ENCODE data around the gene RPP25L. TPM values are rescaled to one million over a fixed set of nuclear protein-coding genes. Genes with fewer than 3 reads are reported as not detected.

The RPP25L gene
- total and polyA plus RNA-seq, 2 of the 4 experiments (the other 2 are of a cell fraction) = 20.4 to 26.3 TPM

DNA sequence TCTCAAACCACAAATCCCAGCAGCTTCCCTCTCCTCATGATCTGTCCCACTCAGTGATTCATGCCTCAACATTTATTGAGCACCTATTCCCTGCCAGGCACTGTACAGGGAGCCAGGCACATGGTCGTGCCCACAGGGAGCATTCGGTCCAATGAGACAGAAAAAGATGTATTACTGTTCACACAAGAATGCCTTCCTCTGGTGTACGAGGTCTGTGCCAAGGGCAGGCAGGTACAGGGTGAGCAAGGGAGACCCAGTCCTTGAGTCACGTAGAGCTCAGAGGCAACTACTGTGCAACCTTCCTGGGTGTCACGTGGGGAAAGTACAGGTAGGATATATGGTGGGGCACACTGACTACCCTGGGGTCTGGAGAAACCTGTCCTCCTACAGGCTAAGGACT, 26.9 kb downstream of the RPP25L start:
- no TSS peak for BruUV-seq (replicated peaks)
- dilution Hi-C loops (cut with HindIII; ENCODE audit: low sequenced_read_pairs, unreplicated experiment) = no loop called here
- Histone ChIP-seq H3K56ac (ENCODE audit: extremely low read depth, insufficient read depth, low read length) (no peak overlapping the region), H3K36me3 (ENCODE audit: control insufficient read depth, insufficient read depth, low read length) (no peaks in the 10 kb centered on the region), H2BK15ac (ENCODE audit: low read depth, low read length) (no peak overlapping the region), H3K23ac (ENCODE audit: low read depth, low read length) (no peak overlapping the region), H3K4me1 (ENCODE audit: control insufficient read depth, insufficient read depth, low read length) (no peaks in the 10 kb centered on the region; the same call in 1 of the 2 replicates), H2BK120ac (ENCODE audit: low read depth, low read length) (no peak overlapping the region), H4K91ac (ENCODE audit: insufficient read depth, low read depth, low read length) (no peak overlapping the region), H2BK5ac (ENCODE audit: low read depth, low read length, poor library complexity, severe bottlenecking) (no peak overlapping the region), H3K14ac (replicated peaks; ENCODE audit: low read depth, low read length) (no peak overlapping the region), H2AFZ (replicated peaks; ENCODE audit: low read length, poor library complexity) (no peak overlapping the region), H3K79me1 (ENCODE audit: low read depth in 1 of 2, low read length in 2 of 2) (no peaks in the 10 kb centered on the region), H3K4me2 (ENCODE audit: low read depth, low read length) (no peak overlapping the region), H3K9me1 (ENCODE audit: insufficient read depth, low read length) (no peaks in the 10 kb centered on the region; the same call in 1 of the 2 replicates), H3K9ac (ENCODE audit: low read depth, low read length) (no peak overlapping the region), H3K4me3 (ENCODE audit: insufficient read depth, low read depth, low read length) (no peak overlapping the region), H3K4ac (ENCODE audit: low read depth, low read length) (no peak overlapping the region), H4K5ac (ENCODE audit: low read depth, low read length) (no peak overlapping the region), H2BK20ac (ENCODE audit: low read depth, low read length) (no peak overlapping the region), H4K20me1 (ENCODE audit: insufficient read depth, low read length) (peaks cover 5% of the 10 kb centered on the region), H3K27ac (ENCODE audit: insufficient read depth, low read length) (no peak overlapping the region), H3K9me3 (ENCODE audit: control insufficient read depth, insufficient read depth, low read length) (no peaks in the 10 kb centered on the region), H2AK5ac (ENCODE audit: low read depth, low read length) (no peak overlapping the region), H3K18ac (ENCODE audit: low read depth, low read length) (no peak overlapping the region), H2AK9ac (replicated peaks; ENCODE audit: low read depth, low read length, poor library complexity) (no peak overlapping the region), H3K27me3 (ENCODE audit: control insufficient read depth, insufficient read depth, low read length) (peaks cover 94% of the 10 kb centered on the region), H4K8ac (ENCODE audit: low read depth in 2 of 2, low read length in 2 of 2) (no peak overlapping the region)
- CTCF ChIA-PET = no interaction called here
- 80% methylated on average over 1 of the region's 5 CpGs; no CpG with 5 or more reads in 1 of the 2 experiments for WGBS, 2 experiments (ENCODE audit: extremely low coverage in 2 of 2, insufficient read length in 1 of 2)
- TF ChIP-seq NFE2L2 (IDR thresholded peaks at IDR 0.05; ENCODE audit: low read depth, low read length) (no peak), MXI1 (IDR thresholded peaks at IDR 0.05; ENCODE audit: borderline replicate concordance, low read depth, low read length) (no peak), POLR2A (IDR thresholded peaks at IDR 0.05; ENCODE audit: low read depth, low read length) (no peak), RCOR1 (IDR thresholded peaks at IDR 0.05; ENCODE audit: insufficient replicate concordance, low read length) (no peak), CEBPB (IDR thresholded peaks at IDR 0.05; ENCODE audit: low read depth, low read length) (no peak), SMC3 (IDR thresholded peaks at IDR 0.05; ENCODE audit: low read depth, low read length) (no peak), CHD1 (IDR thresholded peaks at IDR 0.05; ENCODE audit: low read depth, low read length) (no peak), MAFK (IDR thresholded peaks at IDR 0.05; ENCODE audit: low read depth, low read length) (no peak), RAD21 (IDR thresholded peaks at IDR 0.05; ENCODE audit: low read length) (no peak), USF2 (IDR thresholded peaks at IDR 0.05; ENCODE audit: low read depth, low read length) (no peak), FOS (IDR thresholded peaks at IDR 0.05; ENCODE audit: low read depth, low read length) (no peak), RFX5 (IDR thresholded peaks at IDR 0.05; ENCODE audit: low read depth, low read length) (no peak)
- TF ChIP-seq, protein P1, sequence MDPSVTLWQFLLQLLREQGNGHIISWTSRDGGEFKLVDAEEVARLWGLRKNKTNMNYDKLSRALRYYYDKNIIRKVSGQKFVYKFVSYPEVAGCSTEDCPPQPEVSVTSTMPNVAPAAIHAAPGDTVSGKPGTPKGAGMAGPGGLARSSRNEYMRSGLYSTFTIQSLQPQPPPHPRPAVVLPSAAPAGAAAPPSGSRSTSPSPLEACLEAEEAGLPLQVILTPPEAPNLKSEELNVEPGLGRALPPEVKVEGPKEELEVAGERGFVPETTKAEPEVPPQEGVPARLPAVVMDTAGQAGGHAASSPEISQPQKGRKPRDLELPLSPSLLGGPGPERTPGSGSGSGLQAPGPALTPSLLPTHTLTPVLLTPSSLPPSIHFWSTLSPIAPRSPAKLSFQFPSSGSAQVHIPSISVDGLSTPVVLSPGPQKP (IDR thresholded peaks at IDR 0.05; ENCODE audit: borderline replicate concordance, low read depth, low read length) = no peak
- no peak for ATAC-seq (ENCODE audit: low read depth)
- intact Hi-C loops (cut with micrococcal nuclease) = no loop called here
- in situ Hi-C loops (cut with MboI; ENCODE audit: low sequenced_read_pairs) = no loop called here
- DNase-seq = no peak
- POLR2A ChIA-PET (ENCODE audit: unreplicated experiment) = interaction anchor here (0.6 kb wide), 1 partner anchor 911 kb away, joined by 4 read pairs; no protein-coding TSS in a partner anchor

All from IMR-90 (cell line).